Caco-2 (cell line): ENCODE measurements around the gene MARVELD1. TPM values are rescaled to one million over a fixed set of nuclear protein-coding genes. Genes with fewer than 3 reads are reported as not detected.

Experiments used
- BruUV-seq: library from RNA; stranded (reverse); fragments of 400-500 nt; replicated peaks from 2 replicates; lab custom pipeline; 2021; lab: Mats Ljungman, UMichigan
- CTCF ChIA-PET: fragments of 300-600 bp; sonication (Branson Sonifier 250); formaldehyde crosslinking; loops from one replicate; lab custom pipeline; 2022; ENCODE audit warnings: antibody characterized with exemption; lab: Charles Lee
- POLR2A ChIA-PET: fragments of 300-600 bp; sonication (Branson Sonifier 250); formaldehyde crosslinking; loops from one replicate; lab custom pipeline; 2022; ENCODE audit warnings: antibody characterized with exemption; lab: Charles Lee
- DNase-seq, 2 experiments: peaks; one replicate each; pipeline versions ENCODE4 v3.0.0 to v3.0.0-alpha.2; 2020 to 2022
- H3K27me3 ChIP-seq: replicated peaks from 2 replicates; pipeline ENCODE4 v1.6.0; 2011; ENCODE audit warnings: low read length; ENCODE audit not compliant: control insufficient read depth, insufficient read depth
- H3K36me3 ChIP-seq: 2 replicates; pipeline ENCODE4 v1.5.1; 2011; ENCODE audit warnings: low read length; ENCODE audit not compliant: control insufficient read depth, insufficient read depth
- H3K4me1 ChIP-seq: fragments of 250-450 bp; sonication (Bioruptor Pico); 2 replicates; pipeline ENCODE4 v1.5.1; 2020; ENCODE audit warnings: mild to moderate bottlenecking
- H3K4me3 ChIP-seq: 2 replicates; pipeline ENCODE4 v1.5.1; 2011; ENCODE audit warnings: low read depth, mild to moderate bottlenecking, control low read depth, low read length
- H3K9me3 ChIP-seq: fragments of 250-450 bp; sonication (Bioruptor Pico); 2 replicates; pipeline ENCODE4 v1.5.1; 2020; ENCODE audit warnings: mild to moderate bottlenecking, moderate library complexity
- H3K27ac Mint-ChIP-seq: one replicate; pipeline ENCODE4 v1.8.0; 2022; ENCODE audit warnings: mixed read lengths; ENCODE audit not compliant: unreplicated experiment
- H3K27me3 Mint-ChIP-seq: one replicate; pipeline ENCODE4 v1.8.0; 2022; ENCODE audit warnings: mixed read lengths; ENCODE audit not compliant: insufficient read depth, unreplicated experiment
- H3K36me3 Mint-ChIP-seq: one replicate; pipeline ENCODE4 v1.8.0; 2022; ENCODE audit warnings: mild to moderate bottlenecking, mixed read lengths; ENCODE audit not compliant: insufficient read depth, unreplicated experiment
- H3K4me1 Mint-ChIP-seq: one replicate; pipeline ENCODE4 v1.8.0; 2022; ENCODE audit warnings: low read depth, mixed read lengths; ENCODE audit not compliant: unreplicated experiment
- H3K4me3 Mint-ChIP-seq: one replicate; pipeline ENCODE4 v1.8.0; 2022; ENCODE audit warnings: mild to moderate bottlenecking, moderate library complexity, mixed read lengths; ENCODE audit not compliant: unreplicated experiment
- H3K9me3 Mint-ChIP-seq: one replicate; pipeline ENCODE4 v1.8.0; 2022; ENCODE audit warnings: mixed read lengths; ENCODE audit not compliant: unreplicated experiment
- CTCF ChIP-seq, 2 experiments: fragments of 200-600 bp in 1 of 2; IDR thresholded peaks; 1 replicate in 1 of 2; 2 replicates in 1 of 2; pipeline versions ENCODE4 v1.5.1 to v1.8.0; 2011 to 2022; ENCODE audit warnings: antibody characterized with exemption in 1 of 2, control low read depth in 1 of 2, inconsistent platforms in 1 of 2, low read depth in 1 of 2, low read length in 1 of 2, mild to moderate bottlenecking in 1 of 2, moderate library complexity in 1 of 2; ENCODE audit not compliant: insufficient read depth in 1 of 2, severe bottlenecking in 1 of 2, unreplicated experiment in 1 of 2
- intact Hi-C: fragments of 100-400 bp; cut with micrococcal nuclease; formaldehyde crosslinking; loops from one replicate; pipeline ENCODE4 v1.10.0; 2022; ENCODE audit not compliant: unreplicated experiment
- total RNA-seq: library from RNA; stranded (reverse); gene quantifications from 2 replicates; pipeline ENCODE4 v1.2.3, GENCODE V29; 2022

MARVELD1 gene
- total RNA-seq, 1 experiment from 2014 or later = 19.6 TPM

- H3K27me3 Mint-ChIP-seq = no peaks in the 10 kb centered on the region
- no peaks in the 10 kb centered on the region for H3K27me3 ChIP-seq
- no peak for TF ChIP-seq CTCF (IDR thresholded peaks at IDR 0.05; ENCODE audit: insufficient read depth in 1 of 2, low read depth in 1 of 2, low read length in 1 of 2, severe bottlenecking in 1 of 2, unreplicated experiment in 1 of 2)
- ChIA-PET CTCF (no interaction called here), POLR2A (no interaction called here)
- no TSS peak for BruUV-seq
- peaks cover 2% of the 10 kb centered on the region for H3K9me3 Mint-ChIP-seq
- H3K4me3 ChIP-seq = no peak overlapping the region
- H3K4me1 Mint-ChIP-seq = peaks cover 30% of the 10 kb centered on the region
- H3K9me3 ChIP-seq = no peaks in the 10 kb centered on the region
- DNase-seq = no peak
- no peak overlapping the region for H3K4me3 Mint-ChIP-seq
- peaks cover 6% of the 10 kb centered on the region; the same call in 1 of the 2 replicates for H3K36me3 ChIP-seq
- intact Hi-C loops = no loop called here
- peaks cover 71% of the 10 kb centered on the region for H3K36me3 Mint-ChIP-seq
- no peak overlapping the region for H3K27ac Mint-ChIP-seq
- peaks cover 16% of the 10 kb centered on the region for H3K4me1 ChIP-seq
These were observed 27.1 kb downstream of the MARVELD1 start for GRCh38 chr10:97740613-97741012.

GRCh38 chr10:97743169-97743943, 29.8 kb downstream of the MARVELD1 start:
- intact Hi-C loops = no loop called here
- Mint-ChIP-seq H3K27ac (no peak overlapping the region), H3K27me3 (no peaks in the 10 kb centered on the region), H3K4me1 (peaks cover 13% of the 10 kb centered on the region), H3K9me3 (no peaks in the 10 kb centered on the region), H3K4me3 (no peak overlapping the region), H3K36me3 (peaks cover 78% of the 10 kb centered on the region)
- TF ChIP-seq CTCF (IDR thresholded peaks at IDR 0.05; ENCODE audit: insufficient read depth in 1 of 2, low read depth in 1 of 2, low read length in 1 of 2, severe bottlenecking in 1 of 2, unreplicated experiment in 1 of 2) = no peak
- H3K36me3 ChIP-seq = peaks cover 6% of the 10 kb centered on the region; the same call in 1 of the 2 replicates
- ChIA-PET CTCF (interaction anchor here (1.0 kb wide), 1 partner anchor 42 kb away, joined by 3 read pairs; no protein-coding TSS in a partner anchor), POLR2A (interaction anchor here (1.2 kb wide), 1 partner anchor 56 kb away, joined by 4 read pairs; the partner anchor contains the start of gene AVPI1)
- no peaks in the 10 kb centered on the region for H3K9me3 ChIP-seq
- H3K4me1 ChIP-seq = peaks cover 12% of the 10 kb centered on the region
- H3K4me3 ChIP-seq = no peak overlapping the region
- no peaks in the 10 kb centered on the region for H3K27me3 ChIP-seq
- DNase-seq = no peak
- BruUV-seq = no TSS peak

GRCh38 chr10:97744405-97745035, 31.0 kb downstream of the MARVELD1 start:
- H3K9me3 Mint-ChIP-seq = no peaks in the 10 kb centered on the region
- intact Hi-C loops = no loop called here
- TF ChIP-seq CTCF (IDR thresholded peaks at IDR 0.05; ENCODE audit: insufficient read depth in 1 of 2, low read depth in 1 of 2, low read length in 1 of 2, severe bottlenecking in 1 of 2, unreplicated experiment in 1 of 2) = no peak
- Histone ChIP-seq H3K9me3 (no peaks in the 10 kb centered on the region), H3K27me3 (no peaks in the 10 kb centered on the region), H3K4me3 (no peak overlapping the region), H3K36me3 (peaks cover 5% of the 10 kb centered on the region; the same call in 1 of the 2 replicates), H3K4me1 (peaks cover 12% of the 10 kb centered on the region)
- ChIA-PET CTCF (interaction anchor here (0.6 to 1.0 kb wide), 3 partner anchors 8 to 1584 kb away, joined by 3 to 7 read pairs (median 4); partner anchors contain the start of gene ZFYVE27), POLR2A (interaction anchor here (1.2 kb wide), 1 partner anchor 57 kb away, joined by 4 read pairs; the partner anchor contains the start of gene AVPI1)
- peaks cover 13% of the 10 kb centered on the region for H3K4me1 Mint-ChIP-seq
- H3K27ac Mint-ChIP-seq = no peak overlapping the region
- no peak overlapping the region for H3K4me3 Mint-ChIP-seq
- H3K27me3 Mint-ChIP-seq = no peaks in the 10 kb centered on the region
- H3K36me3 Mint-ChIP-seq = peaks cover 77% of the 10 kb centered on the region
- BruUV-seq = no TSS peak
- DNase-seq = no peak
